Testis (tissue), 3 donors: Measurements from ENCODE around the gene TM4SF18. TPM values are rescaled to one million over a fixed set of nuclear protein-coding genes. Genes with fewer than 3 reads are reported as not detected.

ENCODE experiments used
- DNase-seq: peaks from one replicate; pipeline ENCODE4 v3.0.0-alpha.2; 2019
- H3K27ac ChIP-seq, 2 donors: fragments of 200-600 bp; sonication (generic); one replicate each; pipeline ENCODE4 v1.5.1; 2019
- H3K27me3 ChIP-seq: fragments of 200-600 bp; sonication (generic); one replicate; pipeline ENCODE4 v1.5.1; 2019
- H3K36me3 ChIP-seq: fragments of 200-600 bp; sonication (generic); one replicate; pipeline ENCODE4 v1.5.1; 2017; ENCODE audit warnings: low read depth; ENCODE audit errors: missing control alignments
- H3K4me1 ChIP-seq: fragments of 200-600 bp; sonication (generic); one replicate; pipeline ENCODE4 v1.5.1; 2019
- H3K4me3 ChIP-seq, 2 donors: fragments of 200-600 bp; sonication (generic); one replicate each; pipeline ENCODE4 v1.5.1; 2017 to 2019
- H3K9me3 ChIP-seq: fragments of 200-600 bp; sonication (generic); one replicate; pipeline ENCODE4 v1.5.1; 2017
- CTCF ChIP-seq, 3 experiments: fragments of 450-650 bp in 2 of 3; fragments of 200-600 bp in 1 of 3; sonication (generic) in 1 of 3; IDR thresholded peaks; one replicate each; pipeline ENCODE4 v1.5.1; 2016 to 2019; ENCODE audit warnings: antibody characterized with exemption in 3 of 3, mild to moderate bottlenecking in 2 of 3, moderate library complexity in 1 of 3
- POLR2A ChIP-seq: fragments of 450-650 bp; IDR thresholded peaks from one replicate; pipeline ENCODE4 v1.6.1; 2017; ENCODE audit warnings: antibody characterized with exemption, mild to moderate bottlenecking, moderate library complexity
- WGBS, 2 donors: methylation state at CpG; one replicate each; pipeline ENCODE4 v1.1.5; 2018; 5-methylcytosine and 5-hydroxymethylcytosine counted together
- intact Hi-C: fragments of 100-400 bp; cut with DNase I; formaldehyde crosslinking; loops from one replicate; pipeline ENCODE4 v1.15.1; 2023; ENCODE audit warnings: low total_unique reads
- polyA plus RNA-seq: library from polyadenylated mRNA; stranded (reverse); fragments of 350-450 nt; fragmentation: Illumina TruSeq; extraction: RNeasy Lipid Tissue Mini Kit (QIAGEN cat#74804); gene quantifications from one replicate; pipeline ENCODE4 v1.2.3, GENCODE V29; 2014; ENCODE audit warnings: low read depth, low replicate concordance; ENCODE audit not compliant: insufficient read depth
- total RNA-seq, 2 donors: library from RNA; depleted of rRNA; stranded (reverse); fragments of >200 nt; gene quantifications; one replicate each; pipeline ENCODE4 v1.2.3, GENCODE V29; 2016

The TM4SF18 gene
- total and polyA plus RNA-seq, 3 donors from 2014 or later, result 1.2 to 4.2 (median 3.1) TPM

GRCh38 chr3:149374793-149375500 lies 41.5 kb upstream of the TM4SF18 start:
- Histone ChIP-seq H3K4me1 (peaks cover 13% of the 10 kb centered on the region), H3K9me3 (no peaks in the 10 kb centered on the region), H3K36me3 (no peaks in the 10 kb centered on the region), H3K27me3 (no peaks in the 10 kb centered on the region), H3K27ac (peak overlapping the region in 1 of 2 donors; percentile 52), H3K4me3 (no peak overlapping the region)
- TF ChIP-seq POLR2A, result no peak
- no peak for DNase-seq
- intact Hi-C loops, result no loop called here
- WGBS, 2 donors, result 77 to 92% methylated on average over 3 of the region's 3 CpGs

GRCh38 chr3:149374391-149374790 lies 41.0 kb upstream of the TM4SF18 start:
- 42 to 73% methylated on average over 1 of the region's 1 CpG for whole genome bisulfite sequencing, 2 donors
- Histone ChIP-seq H3K4me1 (peaks cover 15% of the 10 kb centered on the region), H3K36me3 (no peaks in the 10 kb centered on the region), H3K9me3 (no peaks in the 10 kb centered on the region), H3K27me3 (no peaks in the 10 kb centered on the region), H3K27ac (peak overlapping the region in 1 of 2 donors; percentile 52), H3K4me3 (no peak overlapping the region)
- no peak for TF ChIP-seq CTCF (IDR thresholded peaks at IDR 0.05)
- no peak for TF ChIP-seq POLR2A
- no peak for DNase-seq
- intact Hi-C loops, result no loop called here

GRCh38 chr3:149373235-149374125 lies 40.0 kb upstream of the TM4SF18 start:
- Histone ChIP-seq H3K4me3 (no peak overlapping the region), H3K36me3 (no peaks in the 10 kb centered on the region), H3K9me3 (no peaks in the 10 kb centered on the region), H3K27ac (peak overlapping the region in 1 of 2 donors; percentile 5), H3K4me1 (peaks cover 12% of the 10 kb centered on the region), H3K27me3 (no peaks in the 10 kb centered on the region)
- DNase-seq, result no peak
- 59 to 74% methylated on average over 2 of the region's 2 CpGs for WGBS, 2 donors
- intact Hi-C loops, result no loop called here
- no peak for TF ChIP-seq CTCF (IDR thresholded peaks at IDR 0.05)
- TF ChIP-seq POLR2A, result no peak

- intact Hi-C loops, result no loop called here
- H3K36me3 ChIP-seq, result no peaks in the 10 kb centered on the region
Measured at GRCh38 chr3:149371723-149372114, 38.3 kb upstream of the TM4SF18 start.

More at GRCh38 chr3:149371723-149372114, 38.3 kb upstream of the TM4SF18 start:
- TF ChIP-seq CTCF (IDR thresholded peaks at IDR 0.05), result no peak
- peak overlapping the region in 1 of 2 donors; percentile 8 for H3K27ac ChIP-seq
- WGBS, 2 donors, result 88 to 91% methylated on average over 2 of the region's 2 CpGs
- H3K4me1 ChIP-seq, result peaks cover 11% of the 10 kb centered on the region
- DNase-seq, result no peak
- no peaks in the 10 kb centered on the region for H3K27me3 ChIP-seq
- H3K4me3 ChIP-seq, result no peak overlapping the region
- no peaks in the 10 kb centered on the region for H3K9me3 ChIP-seq
